ENCODE measurements around the gene CD99. TPM values are rescaled to one million over a fixed set of nuclear protein-coding genes. Genes with fewer than 3 reads are reported as not detected.

CD99 gene
- total and polyA plus RNA-seq, 9 of the 15 experiments (the other 6 are each of a cell fraction or from before 2014, with no cell fraction given): 5.0 to 55.3 (median 34.5) TPM

- BruUV-seq (replicated peaks): no TSS peak
- WGBS (ENCODE audit: insufficient coverage, low coverage, missing lambda C conversion rate): 6% methylated on average over 6 of the region's 6 CpGs
- no peak for TF ChIP-seq ZBTB11 (CRISPR knock-in tag; IDR thresholded peaks at IDR 0.05)
- no peak for TF ChIP-seq NONO (IDR thresholded peaks at IDR 0.05; ENCODE audit: low read depth in 2 of 2, low read length in 1 of 2)
- TF ChIP-seq MAX (CRISPR knock-in tag; IDR thresholded peaks at IDR 0.05): no peak
- no peak for TF ChIP-seq HOXB6 (CRISPR knock-in tag; IDR thresholded peaks at IDR 0.05; ENCODE audit: borderline replicate concordance)
- no peak for TF ChIP-seq FOXJ3 (CRISPR knock-in tag; IDR thresholded peaks at IDR 0.05)
- TF ChIP-seq, protein P1, sequence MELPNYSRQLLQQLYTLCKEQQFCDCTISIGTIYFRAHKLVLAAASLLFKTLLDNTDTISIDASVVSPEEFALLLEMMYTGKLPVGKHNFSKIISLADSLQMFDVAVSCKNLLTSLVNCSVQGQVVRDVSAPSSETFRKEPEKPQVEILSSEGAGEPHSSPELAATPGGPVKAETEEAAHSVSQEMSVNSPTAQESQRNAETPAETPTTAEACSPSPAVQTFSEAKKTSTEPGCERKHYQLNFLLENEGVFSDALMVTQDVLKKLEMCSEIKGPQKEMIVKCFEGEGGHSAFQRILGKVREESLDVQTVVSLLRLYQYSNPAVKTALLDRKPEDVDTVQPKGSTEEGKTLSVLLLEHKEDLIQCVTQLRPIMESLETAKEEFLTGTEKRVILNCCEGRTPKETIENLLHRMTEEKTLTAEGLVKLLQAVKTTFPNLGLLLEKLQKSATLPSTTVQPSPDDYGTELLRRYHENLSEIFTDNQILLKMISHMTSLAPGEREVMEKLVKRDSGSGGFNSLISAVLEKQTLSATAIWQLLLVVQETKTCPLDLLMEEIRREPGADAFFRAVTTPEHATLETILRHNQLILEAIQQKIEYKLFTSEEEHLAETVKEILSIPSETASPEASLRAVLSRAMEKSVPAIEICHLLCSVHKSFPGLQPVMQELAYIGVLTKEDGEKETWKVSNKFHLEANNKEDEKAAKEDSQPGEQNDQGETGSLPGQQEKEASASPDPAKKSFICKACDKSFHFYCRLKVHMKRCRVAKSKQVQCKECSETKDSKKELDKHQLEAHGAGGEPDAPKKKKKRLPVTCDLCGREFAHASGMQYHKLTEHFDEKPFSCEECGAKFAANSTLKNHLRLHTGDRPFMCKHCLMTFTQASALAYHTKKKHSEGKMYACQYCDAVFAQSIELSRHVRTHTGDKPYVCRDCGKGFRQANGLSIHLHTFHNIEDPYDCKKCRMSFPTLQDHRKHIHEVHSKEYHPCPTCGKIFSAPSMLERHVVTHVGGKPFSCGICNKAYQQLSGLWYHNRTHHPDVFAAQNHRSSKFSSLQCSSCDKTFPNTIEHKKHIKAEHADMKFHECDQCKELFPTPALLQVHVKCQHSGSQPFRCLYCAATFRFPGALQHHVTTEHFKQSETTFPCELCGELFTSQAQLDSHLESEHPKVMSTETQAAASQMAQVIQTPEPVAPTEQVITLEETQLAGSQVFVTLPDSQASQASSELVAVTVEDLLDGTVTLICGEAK (IDR thresholded peaks at IDR 0.05): no peak
- TF ChIP-seq, protein P1 (CRISPR knock-in tag; IDR thresholded peaks at IDR 0.05): no peak
Observed at GRCh38 chrX:2680486-2681348, 10.4 kb upstream of the CD99 start.

More at GRCh38 chrX:2680486-2681348, 10.4 kb upstream of the CD99 start:
- H3K9me3 ChIP-seq (replicated peaks; ENCODE audit: control insufficient read depth, insufficient read depth, low read depth, low read length): no peaks in the 10 kb centered on the region
- no peak overlapping the region for H3K9ac ChIP-seq (ENCODE audit: insufficient read depth in 1 of 2, low read depth in 2 of 2, low read length in 2 of 2)
- no peaks in the 10 kb centered on the region for H3K9me1 ChIP-seq (ENCODE audit: control insufficient read depth, insufficient read depth, low read length)
- no peaks in the 10 kb centered on the region for H3K36me3 ChIP-seq (ENCODE audit: control insufficient read depth, insufficient read depth, low read length)
- intact Hi-C loops (cut with micrococcal nuclease) (no loop called here), in situ Hi-C loops (cut with MboI) (no loop called here)
- DNase-seq (ENCODE audit: extremely low read depth in 1 of 4, low spot score in 3 of 4): no peak
- no peak overlapping the region for H2AFZ ChIP-seq (ENCODE audit: low read depth, low read length)
- H3K4me3 ChIP-seq: no peak overlapping the region
- no peak for FAIRE-seq
- no peaks in the 10 kb centered on the region; a peak in 1 of 5 replicates for H3K27me3 ChIP-seq (ENCODE audit: control insufficient read depth in 2 of 2, insufficient read depth in 2 of 2, low read length in 2 of 2)
- no peaks in the 10 kb centered on the region for H4K20me1 ChIP-seq (replicated peaks; ENCODE audit: control insufficient read depth, insufficient read depth, low read length)
- ChIA-PET CTCF (ENCODE audit: low intra/inter-chr PET ratio) (no interaction called here), POLR2A (no interaction called here)
- ATAC-seq: no peak
- H3K27ac ChIP-seq (ENCODE audit: extremely low read depth, low read depth, low read length): no peak overlapping the region
- H3K4me2 ChIP-seq (ENCODE audit: insufficient read depth, low read length): no peak overlapping the region
- peaks cover 0 to 6% of the 10 kb centered on the region in 2 experiments; a peak in 2 of 5 replicates for H3K4me1 ChIP-seq (replicated peaks in 1 of 2; ENCODE audit: control insufficient read depth in 2 of 2, insufficient read depth in 2 of 2, low read length in 2 of 2)
- no peaks in the 10 kb centered on the region for H3K79me2 ChIP-seq (ENCODE audit: control insufficient read depth, insufficient read depth, low read length)
